ENCODE results near the gene MANEA. TPM values are rescaled to one million over a fixed set of nuclear protein-coding genes. Genes with fewer than 3 reads are reported as not detected.

The MANEA gene
- total and polyA plus RNA-seq, 10 of the 15 experiments (the other 5 are each of a cell fraction or from before 2014, with no cell fraction given), result 5.8 to 19.5 (median 12.5) TPM

- BruUV-seq (replicated peaks), result TSS peak; percentile 88
- H3K27ac ChIP-seq (ENCODE audit: control insufficient read depth, insufficient read depth), result peak overlapping the region; percentile 93
- TF ChIP-seq MEF2A (IDR thresholded peaks at IDR 0.05; ENCODE audit: insufficient read depth, low read depth, low read length), result peak; percentile 5; the same call in 1 of the 2 replicates
- TF ChIP-seq RCOR1 (conservative IDR thresholded peaks at IDR 0.05; ENCODE audit: low read depth, low read length), result no peak
- no peak for TF ChIP-seq NFYB (IDR thresholded peaks at IDR 0.05; ENCODE audit: insufficient read depth, low read depth, low read length)
- TF ChIP-seq NR2C2 (IDR thresholded peaks at IDR 0.05; ENCODE audit: borderline replicate concordance, control insufficient read depth, insufficient read length, low read depth), result no peak
- no peak for TF ChIP-seq HDGF (IDR thresholded peaks at IDR 0.05)
- peak; percentile 20; the same call in 1 of the 2 replicates for TF ChIP-seq PML (IDR thresholded peaks at IDR 0.05; ENCODE audit: low read length)
- no peak for TF ChIP-seq BACH1 (IDR thresholded peaks at IDR 0.05; ENCODE audit: borderline replicate concordance)
- no peak for TF ChIP-seq SMAD5 (IDR thresholded peaks at IDR 0.05; ENCODE audit: low read depth)
- no peaks in the 10 kb centered on the region for H3K27me3 ChIP-seq (replicated peaks in 1 of 2; ENCODE audit: control insufficient read depth in 2 of 2, insufficient read depth in 2 of 2, low read length in 1 of 2)
- H3K36me3 ChIP-seq (ENCODE audit: control insufficient read depth in 2 of 2, insufficient read depth in 2 of 2, low read length in 1 of 2), result no peaks in the 10 kb centered on the region
- intact Hi-C loops (cut with micrococcal nuclease; ENCODE audit: unreplicated experiment) (loop anchor here (5.0 kb wide), 2 partner anchors 944 to 1319 kb away; partner anchors contain the start of genes NDUFAF4 and UFL1), in situ Hi-C loops (cut with MboI) (loop anchor here (10.0 kb wide), 1 partner anchor 947 kb away; the partner anchor contains the start of gene UFL1)
- ChIA-PET CTCF (interaction anchor here (1.2 kb wide), 1 partner anchor 9 kb away, joined by 5 read pairs; no protein-coding TSS in a partner anchor), SMC1A (ENCODE audit: uncharacterized antibody, unreplicated experiment) (interaction anchor here (0.7 to 1.3 kb wide), 3 partner anchors 9 to 1074 kb away, joined by 3 to 7 read pairs (median 3); no protein-coding TSS in a partner anchor), POLR2A (interaction anchor here (0.7 to 2.2 kb wide), 2 partner anchors 10 to 60 kb away, joined by 3 to 13 read pairs; no protein-coding TSS in a partner anchor), RAD21 (ENCODE audit: unreplicated experiment) (interaction anchor here (1.4 to 1.7 kb wide), 3 partner anchors 9 to 14 kb away, joined by 4 to 6 read pairs (median 5); no protein-coding TSS in a partner anchor)
- DNase-seq (ENCODE audit: low read depth, low spot score) (no peak), ATAC-seq (peak; percentile 34), FAIRE-seq (no peak)
- peaks cover 56% of the 10 kb centered on the region for H3K79me2 ChIP-seq (ENCODE audit: control insufficient read depth, insufficient read depth, low read length)
- H3K4me3 ChIP-seq, result peak overlapping the region; percentile 92
- peak overlapping the region; percentile 83 for H2AFZ ChIP-seq (ENCODE audit: control insufficient read depth, low read depth, low read length)
- no peaks in the 10 kb centered on the region; the same call in 1 of the 2 replicates for H3K4me1 ChIP-seq (ENCODE audit: control insufficient read depth, insufficient read depth, low read length)
- 12% methylated on average over 10 of the region's 10 CpGs for WGBS (ENCODE audit: insufficient coverage, insufficient replicate concordance, low lambda C conversion rate, missing lambda C conversion rate)
- no peaks in the 10 kb centered on the region for H4K20me1 ChIP-seq (ENCODE audit: control insufficient read depth, insufficient read depth)
- peak overlapping the region; percentile 75 for H3K4me2 ChIP-seq (ENCODE audit: control insufficient read depth, insufficient read depth)
- no peaks in the 10 kb centered on the region for H3K9me3 ChIP-seq (replicated peaks; ENCODE audit: control insufficient read depth, insufficient read depth, low read length)
- peak overlapping the region; percentile 85 for H3K9ac ChIP-seq (ENCODE audit: control insufficient read depth, insufficient read depth, low read length)
Measured at GRCh38 chr6:95578106-95578410, 723 bp downstream of the MANEA start.

- ChIA-PET POLR2A (no interaction called here), CTCF (no interaction called here), SMC1A (ENCODE audit: uncharacterized antibody, unreplicated experiment) (interaction anchor here (1.0 kb wide), 1 partner anchor 18 kb away, joined by 3 read pairs; no protein-coding TSS in a partner anchor), RAD21 (ENCODE audit: unreplicated experiment) (no interaction called here)
- Histone ChIP-seq H3K9ac (ENCODE audit: control insufficient read depth, insufficient read depth, low read length) (no peak overlapping the region), H3K27ac (ENCODE audit: control insufficient read depth, insufficient read depth) (no peak overlapping the region), H3K4me1 (ENCODE audit: control insufficient read depth, insufficient read depth, low read length) (no peaks in the 10 kb centered on the region; the same call in 1 of the 2 replicates), H3K4me2 (ENCODE audit: control insufficient read depth, insufficient read depth) (no peak overlapping the region), H3K4me3 (no peak overlapping the region), H3K9me3 (replicated peaks; ENCODE audit: control insufficient read depth, insufficient read depth, low read length) (peaks cover 5% of the 10 kb centered on the region; the same call in 2 of the 3 replicates), H2AFZ (ENCODE audit: control insufficient read depth, low read depth, low read length) (no peak overlapping the region), H4K20me1 (ENCODE audit: control insufficient read depth, insufficient read depth) (no peaks in the 10 kb centered on the region), H3K79me2 (ENCODE audit: control insufficient read depth, insufficient read depth, low read length) (peaks cover 32% of the 10 kb centered on the region), H3K36me3 (ENCODE audit: control insufficient read depth in 2 of 2, insufficient read depth in 2 of 2, low read length in 1 of 2) (no peaks in the 10 kb centered on the region), H3K27me3 (replicated peaks in 1 of 2; ENCODE audit: control insufficient read depth in 2 of 2, insufficient read depth in 2 of 2, low read length in 1 of 2) (no peaks in the 10 kb centered on the region)
- no peak for DNase-seq (ENCODE audit: low read depth, low spot score)
- FAIRE-seq, result no peak
- no TSS peak for BruUV-seq (replicated peaks)
- intact Hi-C loops (cut with micrococcal nuclease; ENCODE audit: unreplicated experiment) (no loop called here), in situ Hi-C loops (cut with MboI) (no loop called here)
- TF ChIP-seq EGR1 (IDR thresholded peaks at IDR 0.05; ENCODE audit: borderline replicate concordance in 1 of 2, low read depth in 2 of 2, low read length in 2 of 2) (no peak), SREBF2 (IDR thresholded peaks at IDR 0.05; ENCODE audit: low read length) (no peak), CBX5 (IDR thresholded peaks at IDR 0.05; ENCODE audit: low read depth) (no peak), CHD4 (IDR thresholded peaks at IDR 0.05) (no peak), STAT3 (IDR thresholded peaks at IDR 0.05; ENCODE audit: low read depth, low read length) (no peak), NRF1 (conservative IDR thresholded peaks at IDR 0.05; ENCODE audit: low read depth, low read length) (no peak)
- ATAC-seq, result no peak
Measured at GRCh38 chr6:95581073-95581472, 3.7 kb downstream of the MANEA start.
